GM18867 (cell line): ENCODE data around the gene LOC101059915.
"Not testable (repeated sequence)": the region's sequence is repeated elsewhere in the genome, so short reads cannot be mapped to it uniquely, and the experiment has no call there.

Experiments
- ATAC-seq: cut with Tn5 transposase; IDR thresholded peaks from one replicate; pipeline ENCODE4 v1.9.1; 2021; ENCODE audit warnings: mild to moderate bottlenecking, moderate library complexity; ENCODE audit not compliant: unreplicated experiment

Gene LOC101059915

GRCh38 chrX:71638409-71638808, 28.9 kb upstream of the LOC101059915 start:
- ATAC-seq, result no peak

- no peak for ATAC-seq
These were observed 27.3 kb upstream of the LOC101059915 start for GRCh38 chrX:71640002-71640401.

- not testable (repeated sequence) for ATAC-seq
These were observed 22.9 kb upstream of the LOC101059915 start for GRCh38 chrX:71644406-71644805.

- ATAC-seq, result peak; percentile 93
These were observed 16.9 kb upstream of the LOC101059915 start for GRCh38 chrX:71650333-71650969.

- ATAC-seq, result peak; percentile 47
These were observed 14.9 kb upstream of the LOC101059915 start for GRCh38 chrX:71652405-71652804.

- ATAC-seq, result no peak
These were observed 14.0 kb upstream of the LOC101059915 start for GRCh38 chrX:71653344-71653743.

- no peak for ATAC-seq
These were observed 10.1 kb upstream of the LOC101059915 start for GRCh38 chrX:71657267-71657666.

- no peak for ATAC-seq
These were observed 8.0 kb upstream of the LOC101059915 start for GRCh38 chrX:71659342-71659741.

- no peak for ATAC-seq
These were observed 7.4 kb upstream of the LOC101059915 start for GRCh38 chrX:71659959-71660358.

GRCh38 chrX:71660562-71661416, 6.6 kb upstream of the LOC101059915 start:
- no peak for ATAC-seq

- ATAC-seq, result no peak
These were observed 5.4 kb upstream of the LOC101059915 start for GRCh38 chrX:71661919-71662318.

GRCh38 chrX:71662654-71663053, 4.7 kb upstream of the LOC101059915 start:
- not testable (repeated sequence) for ATAC-seq

- ATAC-seq, result not testable (repeated sequence)
These were observed 4.1 kb upstream of the LOC101059915 start for GRCh38 chrX:71663238-71663637.

- peak; percentile 62 for ATAC-seq
These were observed 3.1 kb upstream of the LOC101059915 start for GRCh38 chrX:71664202-71664601.

GRCh38 chrX:71664889-71665491, 2.4 kb upstream of the LOC101059915 start:
- no peak for ATAC-seq

- ATAC-seq, result no peak
These were observed 1.6 kb upstream of the LOC101059915 start for GRCh38 chrX:71665747-71666146.

- ATAC-seq, result no peak
These were observed 814 bp upstream of the LOC101059915 start for GRCh38 chrX:71666240-71667223.

GRCh38 chrX:71668248-71668595, 876 bp downstream of the LOC101059915 start:
- ATAC-seq, result no peak

- no peak for ATAC-seq
These were observed 2.1 kb downstream of the LOC101059915 start for GRCh38 chrX:71669492-71669891.

GRCh38 chrX:71669947-71670346, 2.6 kb downstream of the LOC101059915 start:
- not testable (repeated sequence) for ATAC-seq
